NCI-H1694 treated with DMSO at 0.1 percent for 48 hours (cell line): ENCODE data around the gene MALRD1.

Experiments
- DNase-seq: peaks from one replicate; lab custom pipeline; 2025; lab: John Stamatoyannopoulos, UW

Gene MALRD1

GRCh38 chr10:19373988-19374387 lies 325.4 kb downstream of the MALRD1 start:
- DNase-seq = no peak

- DNase-seq = no peak
Measured at GRCh38 chr10:19385846-19386450, 337.3 kb downstream of the MALRD1 start.

- DNase-seq = no peak
Measured at GRCh38 chr10:19408924-19409323, 360.3 kb downstream of the MALRD1 start.

- DNase-seq = no peak
Measured at GRCh38 chr10:19411119-19411518, 362.5 kb downstream of the MALRD1 start.

GRCh38 chr10:19412531-19412930 lies 363.9 kb downstream of the MALRD1 start:
- DNase-seq = no peak

GRCh38 chr10:19416164-19416563 lies 367.6 kb downstream of the MALRD1 start:
- no peak for DNase-seq

GRCh38 chr10:19417740-19418139 lies 369.1 kb downstream of the MALRD1 start:
- no peak for DNase-seq

- DNase-seq = no peak
Measured at GRCh38 chr10:19421674-19422073, 373.1 kb downstream of the MALRD1 start.

GRCh38 chr10:19426034-19426433 lies 377.4 kb downstream of the MALRD1 start:
- DNase-seq = no peak

GRCh38 chr10:19431622-19432351 lies 383.2 kb downstream of the MALRD1 start:
- no peak for DNase-seq

GRCh38 chr10:19449860-19450259 lies 401.3 kb downstream of the MALRD1 start:
- DNase-seq = no peak

GRCh38 chr10:19451356-19451755 lies 402.8 kb downstream of the MALRD1 start:
- DNase-seq = no peak

GRCh38 chr10:19451937-19452336 lies 403.3 kb downstream of the MALRD1 start:
- DNase-seq = no peak

- DNase-seq = no peak
Measured at GRCh38 chr10:19453967-19454366, 405.4 kb downstream of the MALRD1 start.

- DNase-seq = no peak
Measured at GRCh38 chr10:19461588-19461987, 413.0 kb downstream of the MALRD1 start.

- no peak for DNase-seq
Measured at GRCh38 chr10:19466709-19467108, 418.1 kb downstream of the MALRD1 start.

- DNase-seq = no peak
Measured at GRCh38 chr10:19468413-19468812, 419.8 kb downstream of the MALRD1 start.

GRCh38 chr10:19469521-19469920 lies 420.9 kb downstream of the MALRD1 start:
- DNase-seq = no peak

- no peak for DNase-seq
Measured at GRCh38 chr10:19479854-19480253, 431.3 kb downstream of the MALRD1 start.

- DNase-seq = no peak
Measured at GRCh38 chr10:19480353-19480752, 431.8 kb downstream of the MALRD1 start.

- no peak for DNase-seq
Measured at GRCh38 chr10:19483421-19483820, 434.8 kb downstream of the MALRD1 start.

GRCh38 chr10:19488592-19489280 lies 440.1 kb downstream of the MALRD1 start:
- no peak for DNase-seq

- no peak for DNase-seq
Measured at GRCh38 chr10:19491166-19491565, 442.6 kb downstream of the MALRD1 start.
